NCI-H2196 treated with DMSO at 0.1 percent for 48 hours (cell line): ENCODE measurements around the gene ADAMTS5.

ENCODE experiments used
- DNase-seq: peaks from one replicate; lab custom pipeline; 2025; ENCODE audit not compliant: unreplicated experiment; lab: John Stamatoyannopoulos, UW

ADAMTS5 gene

DNA sequence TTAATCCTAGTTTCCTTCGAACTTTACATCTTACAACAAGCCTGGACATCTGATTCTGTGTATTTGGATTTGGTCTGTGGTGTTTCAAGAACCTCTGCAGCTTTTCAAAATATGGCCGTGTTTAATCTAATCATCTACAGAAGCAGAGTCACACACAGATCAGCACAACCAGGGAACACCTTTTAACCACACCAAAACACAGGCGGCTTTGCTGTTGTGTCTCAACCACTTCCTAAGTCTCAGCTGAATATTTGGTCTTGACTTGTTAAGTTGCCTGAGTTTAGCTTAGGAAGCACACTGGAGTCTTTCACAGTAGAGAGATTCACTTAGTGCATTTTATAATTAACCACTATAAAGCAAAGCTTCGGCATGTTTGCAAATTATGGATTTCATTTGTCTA is 17.1 kb downstream of the ADAMTS5 start:
- no peak for DNase-seq

DNA sequence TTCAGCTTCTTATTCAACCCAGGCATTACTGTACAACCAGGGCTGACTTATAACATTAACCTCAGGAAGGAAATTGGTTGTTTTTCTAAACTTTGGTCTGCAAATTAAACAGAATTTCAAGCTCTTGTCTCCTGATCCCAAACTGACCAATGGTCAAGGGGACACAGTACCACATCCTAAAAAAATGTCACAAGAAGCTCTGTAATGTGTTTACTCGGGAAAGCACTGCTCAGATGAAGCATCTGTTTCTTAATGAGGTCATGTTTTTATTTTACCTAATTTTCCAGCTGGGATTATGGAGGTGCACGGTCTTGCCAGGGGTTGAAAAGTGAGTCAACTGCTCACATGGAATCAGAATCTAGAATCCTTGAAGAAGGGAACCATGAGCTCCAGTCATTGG is 18.7 kb downstream of the ADAMTS5 start:
- no peak for DNase-seq

DNA sequence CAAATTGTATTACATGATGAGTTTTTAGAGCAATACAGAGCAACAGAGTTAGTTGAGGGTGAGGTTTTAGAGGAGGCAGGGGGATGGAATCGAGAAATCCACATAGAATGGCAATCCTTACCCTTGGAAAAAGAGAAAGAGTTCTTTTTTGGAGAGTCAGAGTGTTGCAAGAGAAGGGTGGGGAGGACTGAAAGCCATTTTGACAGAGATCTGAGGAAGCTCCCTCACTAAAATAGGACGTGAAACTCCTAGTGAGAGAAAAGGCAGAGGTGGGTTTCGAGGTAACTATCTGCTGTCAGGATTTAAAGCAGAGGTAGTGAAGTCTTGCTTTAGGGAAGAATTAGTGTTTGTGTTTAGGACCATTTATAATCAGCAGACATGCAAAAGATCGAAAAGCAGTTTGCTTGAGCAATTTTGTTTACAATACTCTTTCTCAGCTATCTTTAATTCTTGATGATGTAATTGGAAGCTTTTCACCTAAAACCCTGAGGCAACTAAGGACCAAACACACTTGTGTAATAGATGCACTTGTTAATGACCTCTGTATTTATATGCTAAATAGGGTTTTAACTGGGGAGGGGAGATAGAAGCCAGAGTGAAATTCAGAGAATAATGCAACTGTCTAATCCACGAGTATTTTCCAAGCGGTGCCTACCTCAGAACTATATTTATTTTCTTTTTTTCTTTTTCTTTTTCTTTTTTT is 20.0 kb downstream of the ADAMTS5 start:
- no peak for DNase-seq

DNA sequence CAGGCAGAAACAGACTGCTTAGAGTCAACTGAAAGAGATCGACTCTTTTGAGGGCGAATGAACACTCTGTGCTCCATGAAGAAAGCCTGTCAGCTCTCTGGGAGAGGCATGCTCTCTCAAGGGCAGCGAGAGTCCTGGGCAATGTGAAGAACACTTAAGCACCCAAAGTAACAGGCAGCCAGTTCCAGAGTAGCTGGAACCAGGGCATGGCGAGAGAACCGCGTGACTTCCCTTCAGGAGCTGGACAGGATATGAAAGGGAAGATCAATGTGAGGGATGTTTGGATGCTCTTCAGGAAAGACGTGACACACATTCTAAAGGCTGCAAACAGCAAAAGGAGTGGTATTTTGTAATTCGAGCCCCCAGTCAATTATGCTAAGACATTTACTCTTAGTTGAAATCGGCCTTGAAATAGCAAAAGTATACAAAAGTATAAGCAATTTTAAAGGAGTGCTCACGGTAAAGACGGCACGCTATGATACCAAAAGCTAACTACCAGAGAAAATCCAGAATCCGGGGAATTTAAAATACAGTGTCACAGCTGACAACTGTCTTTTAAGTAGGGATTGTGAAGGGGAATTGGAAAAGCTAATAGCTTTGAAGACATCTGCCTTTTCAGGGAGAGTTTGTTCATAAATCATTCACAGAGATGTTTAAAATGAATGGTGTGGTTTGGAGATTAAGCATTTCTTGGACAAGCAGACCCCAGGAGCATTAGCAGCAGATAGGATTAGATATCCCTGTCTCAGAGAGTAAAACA is 20.8 kb downstream of the ADAMTS5 start:
- DNase-seq = no peak

DNA sequence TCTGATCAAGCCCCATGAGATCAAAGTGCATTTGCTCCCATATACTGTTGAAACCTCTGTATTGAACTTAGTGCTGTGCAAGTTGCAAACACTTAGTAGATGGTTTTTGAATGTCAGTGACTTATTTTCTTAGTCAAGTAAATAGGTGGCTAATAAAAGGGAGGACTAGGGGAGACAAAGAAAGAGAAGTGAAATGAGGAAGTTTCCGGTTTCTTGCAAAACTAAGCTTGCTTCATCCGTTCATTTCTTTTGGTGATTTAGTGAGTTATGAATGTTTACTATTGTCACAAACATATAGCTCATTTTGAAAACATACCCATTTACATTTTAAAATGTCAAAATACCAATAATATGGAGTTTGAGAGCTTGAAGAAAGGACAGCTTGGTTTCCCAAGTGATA is 23.0 kb downstream of the ADAMTS5 start:
- DNase-seq = no peak

DNA sequence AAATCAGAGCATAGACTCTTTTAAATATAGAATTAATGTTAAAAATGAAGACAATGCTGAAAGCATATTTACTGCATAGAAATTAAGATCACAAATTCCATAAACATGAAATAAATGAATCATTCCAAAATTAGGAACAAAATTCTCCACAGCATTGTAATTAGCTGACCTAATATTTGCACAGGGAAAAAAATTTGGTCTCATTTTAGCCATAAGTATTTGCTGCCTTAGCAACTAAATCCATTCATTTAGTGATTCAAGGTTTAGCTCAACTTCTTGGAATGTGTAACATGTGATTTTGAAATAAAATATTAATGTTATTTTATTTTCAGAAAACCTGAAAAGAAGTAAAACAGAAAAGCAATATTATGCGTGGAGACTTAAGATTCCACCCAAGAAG is 25.5 kb downstream of the ADAMTS5 start:
- no peak for DNase-seq

DNA sequence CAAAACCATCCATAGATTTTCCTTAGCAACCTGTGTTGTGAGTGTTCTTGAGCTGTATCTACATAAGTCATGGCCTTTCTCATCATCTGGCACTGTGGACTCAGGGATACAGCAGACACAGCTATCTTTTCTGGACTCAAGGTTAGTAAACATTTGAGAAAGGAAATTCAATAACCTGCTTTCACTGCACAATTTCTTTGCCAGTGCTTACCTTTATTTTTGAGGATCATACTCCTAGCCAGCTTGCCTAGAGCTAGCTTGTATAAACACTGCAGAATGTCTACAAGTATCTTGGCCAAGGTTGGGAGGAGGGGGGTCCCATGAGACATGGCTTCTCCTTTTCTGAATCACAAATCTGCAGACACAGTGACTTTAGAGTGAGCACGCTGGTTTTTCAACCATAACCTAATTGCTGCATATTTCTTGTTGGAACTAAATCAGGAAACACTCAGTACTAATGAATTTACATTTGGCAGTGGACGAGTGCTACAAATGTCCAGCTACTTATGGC is 27.2 kb downstream of the ADAMTS5 start:
- DNase-seq = no peak

DNA sequence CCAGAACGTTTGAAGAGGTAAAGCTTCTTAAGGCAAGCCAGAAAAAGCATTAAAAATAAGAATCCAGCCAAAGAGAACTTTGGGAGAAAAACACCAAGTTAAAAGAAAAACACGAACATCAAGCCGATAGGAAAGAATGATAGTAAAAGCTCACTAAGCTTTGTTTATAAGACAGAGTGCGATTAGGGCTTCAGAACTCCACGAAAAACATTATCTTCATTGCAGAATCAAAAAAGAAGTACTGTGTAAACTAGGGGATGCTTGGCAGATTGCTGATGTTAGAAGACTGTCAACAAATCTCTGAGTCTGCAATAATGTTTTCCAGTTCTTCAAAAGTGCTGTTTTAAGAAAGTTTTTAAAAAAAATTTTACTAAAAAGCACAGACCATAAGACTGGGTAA is 30.2 kb downstream of the ADAMTS5 start:
- DNase-seq = no peak

DNA sequence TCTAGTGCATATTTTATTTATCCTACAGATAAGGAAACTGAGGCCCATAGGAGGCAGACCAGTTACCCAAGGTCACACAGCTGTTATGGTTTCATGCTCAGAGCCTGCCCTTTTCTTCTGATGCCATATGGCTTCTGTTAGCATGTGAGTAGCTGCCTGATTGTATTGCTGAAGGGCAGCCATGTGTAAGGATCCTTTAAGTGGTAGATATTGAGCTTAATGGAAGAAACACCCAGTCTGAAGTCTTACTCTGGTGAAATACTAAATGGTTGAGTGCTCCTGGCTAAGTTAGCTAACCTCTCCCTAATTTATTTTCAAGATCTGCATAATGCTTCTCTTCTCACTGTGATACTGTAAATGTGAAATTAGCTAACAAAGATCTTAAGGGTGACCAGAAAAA is 30.9 kb downstream of the ADAMTS5 start:
- DNase-seq = no peak

DNA sequence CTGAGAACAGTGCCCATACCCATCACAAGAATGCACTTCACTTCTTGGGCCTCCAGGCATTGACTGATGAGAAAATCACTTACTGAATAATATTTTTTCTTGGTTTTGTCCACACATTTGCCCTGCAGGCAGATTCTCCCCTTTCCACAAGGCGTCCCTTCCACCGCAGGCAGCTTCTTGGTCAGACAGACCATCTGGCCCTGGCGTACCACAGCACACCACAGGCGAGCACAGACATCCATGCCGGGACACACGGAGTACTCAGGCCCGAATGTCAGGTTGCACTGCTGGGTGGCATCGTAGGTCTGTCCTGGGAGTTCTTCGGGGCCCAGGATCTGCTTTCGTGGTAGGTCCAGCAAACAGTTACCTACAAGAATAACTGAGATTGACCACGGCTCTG is 32.5 kb downstream of the ADAMTS5 start:
- DNase-seq = no peak

DNA sequence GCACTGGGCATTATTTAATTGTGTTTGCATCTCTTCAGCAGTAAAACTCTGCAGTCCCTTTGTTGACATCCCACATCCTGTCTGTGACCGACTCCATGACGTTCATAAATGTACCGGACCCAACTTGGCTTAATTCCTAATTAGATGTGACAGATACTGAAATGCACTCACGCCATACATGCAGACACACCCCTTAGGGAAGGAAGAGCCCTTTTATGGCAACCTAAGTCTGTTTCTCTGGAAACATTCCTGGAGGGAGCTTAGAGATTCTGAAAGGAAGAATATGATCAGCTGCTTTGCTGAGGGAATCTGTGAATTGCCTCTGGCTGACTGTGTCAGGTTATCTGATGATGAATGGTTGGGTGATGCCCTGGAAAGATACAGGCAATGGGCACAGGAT is 33.4 kb downstream of the ADAMTS5 start:
- DNase-seq = no peak

DNA sequence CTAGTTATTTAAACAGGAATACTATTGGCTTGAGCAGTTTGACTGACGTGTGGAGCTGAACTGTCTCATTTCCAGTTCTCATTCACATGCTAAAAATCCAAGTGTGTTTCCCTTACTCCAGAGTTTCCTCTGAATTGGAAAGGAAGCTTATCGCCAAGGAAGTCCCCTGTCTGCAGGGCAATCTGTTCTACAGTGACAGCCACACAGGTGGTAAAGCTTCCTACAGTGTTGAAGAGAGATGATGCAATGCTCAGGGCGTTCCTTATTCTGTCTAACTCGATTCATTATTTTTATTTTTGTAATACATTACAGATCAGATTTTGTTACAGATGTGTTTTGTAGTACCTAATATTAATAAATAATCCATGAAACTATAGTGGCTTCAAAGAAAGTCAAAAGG is 41.3 kb downstream of the ADAMTS5 start:
- DNase-seq = no peak

DNA sequence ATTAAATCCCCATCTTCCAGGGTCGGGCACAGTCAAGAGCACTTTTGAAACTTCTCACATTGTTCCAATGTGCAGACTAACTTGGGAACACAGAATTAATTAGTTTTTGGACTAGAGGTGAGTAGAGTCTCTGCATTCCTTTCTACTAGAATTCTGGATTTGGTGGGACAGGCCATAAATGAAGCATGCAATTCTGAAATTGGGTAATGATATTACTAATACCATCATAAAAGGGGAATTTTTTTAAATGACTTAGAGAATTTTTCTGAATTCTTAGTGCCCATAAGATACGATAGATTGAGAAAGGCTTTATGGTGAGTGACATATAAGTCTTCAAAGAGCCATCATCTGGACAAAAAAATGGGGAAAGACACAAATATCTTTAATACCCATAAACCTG is 41.8 kb downstream of the ADAMTS5 start:
- DNase-seq = no peak

DNA sequence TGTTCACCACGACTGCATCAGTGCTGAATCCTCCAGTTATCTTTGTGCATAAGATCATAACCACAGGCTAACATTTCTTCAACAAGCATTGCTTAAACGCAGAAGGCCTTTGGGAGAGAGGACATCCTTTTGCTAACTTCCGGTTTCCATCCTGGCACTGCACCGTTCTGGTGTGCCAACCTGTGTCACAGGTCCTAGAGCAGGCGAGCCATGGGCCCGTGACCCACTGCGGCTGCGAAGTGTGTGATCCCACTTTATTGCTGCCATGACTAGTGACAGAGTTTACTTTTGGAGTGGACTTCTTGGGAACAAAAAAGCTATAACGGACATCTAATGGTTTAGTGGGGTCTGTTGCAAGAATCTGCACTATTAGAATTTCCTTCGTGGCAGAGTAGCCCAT is 42.9 kb downstream of the ADAMTS5 start:
- DNase-seq = no peak

DNA sequence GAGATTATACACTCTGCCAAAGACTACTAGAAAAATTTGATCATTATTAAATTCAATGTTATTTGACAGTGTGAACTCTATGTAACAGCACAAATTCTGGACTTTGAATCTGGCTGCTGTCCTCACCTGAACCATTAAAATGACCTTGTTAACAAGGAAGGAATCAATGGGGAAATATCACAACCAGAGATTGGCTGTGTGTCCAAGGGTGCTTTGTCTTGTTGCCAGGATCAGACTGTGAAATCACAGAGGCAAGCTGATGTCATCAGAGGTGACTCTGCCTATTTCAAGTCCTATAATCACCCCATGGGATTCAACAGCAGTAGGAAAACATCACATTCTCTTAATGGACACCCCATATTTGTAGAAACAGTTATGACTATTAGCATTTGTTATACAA is 46.8 kb downstream of the ADAMTS5 start:
- DNase-seq = no peak

DNA sequence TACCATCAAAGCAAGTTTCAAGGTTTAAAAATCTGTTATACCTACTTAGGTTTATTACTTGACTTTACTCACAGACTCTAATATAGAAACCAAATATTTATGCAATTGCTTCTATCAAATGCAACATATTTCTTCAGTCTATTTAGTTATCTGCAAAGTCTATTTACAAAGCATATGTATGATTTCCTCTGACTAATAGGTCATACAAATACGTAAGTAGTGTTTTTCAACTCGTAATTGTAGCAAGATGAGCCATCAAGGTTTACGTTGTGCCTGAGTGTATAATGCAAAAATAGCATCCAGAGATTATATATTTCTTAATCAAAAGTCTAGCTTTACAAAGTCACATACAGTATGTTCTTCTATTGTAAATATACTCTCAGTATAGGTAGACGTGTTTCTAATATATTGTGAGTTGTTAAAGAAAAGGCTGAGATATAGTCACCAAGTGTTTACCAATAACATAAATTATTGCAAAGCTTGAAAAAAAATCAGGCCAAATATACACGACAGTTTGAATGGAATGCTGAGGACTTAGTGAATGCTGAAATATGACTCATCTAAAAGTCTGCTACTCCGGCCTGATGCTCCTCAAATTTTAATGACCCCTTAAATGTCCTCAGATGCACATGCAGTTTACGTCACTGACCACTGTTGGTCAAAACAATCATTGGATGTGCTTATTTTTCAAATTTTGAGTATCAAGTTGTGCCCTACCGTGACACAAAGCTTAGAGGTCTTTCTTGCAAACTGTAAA is 48.4 kb downstream of the ADAMTS5 start:
- DNase-seq = no peak

DNA sequence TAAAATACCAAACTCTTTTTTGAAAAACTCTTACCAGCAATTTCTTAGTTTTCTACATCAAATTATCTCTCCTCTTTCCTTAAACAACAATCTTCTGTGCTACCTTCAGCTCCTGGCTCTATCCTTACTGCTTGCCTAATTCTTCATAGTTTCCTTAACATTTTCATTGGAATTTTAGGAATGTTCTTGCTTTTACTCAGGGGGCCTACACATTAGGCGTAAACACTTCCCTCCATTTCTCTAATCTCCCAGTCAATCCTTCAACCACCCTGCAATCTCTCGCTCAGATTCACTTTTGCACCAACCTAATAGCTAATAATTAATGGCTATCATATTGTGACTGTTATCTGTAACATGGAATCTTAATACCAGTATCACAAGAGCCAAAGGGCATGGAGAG is 50.1 kb downstream of the ADAMTS5 start:
- no peak for DNase-seq

DNA sequence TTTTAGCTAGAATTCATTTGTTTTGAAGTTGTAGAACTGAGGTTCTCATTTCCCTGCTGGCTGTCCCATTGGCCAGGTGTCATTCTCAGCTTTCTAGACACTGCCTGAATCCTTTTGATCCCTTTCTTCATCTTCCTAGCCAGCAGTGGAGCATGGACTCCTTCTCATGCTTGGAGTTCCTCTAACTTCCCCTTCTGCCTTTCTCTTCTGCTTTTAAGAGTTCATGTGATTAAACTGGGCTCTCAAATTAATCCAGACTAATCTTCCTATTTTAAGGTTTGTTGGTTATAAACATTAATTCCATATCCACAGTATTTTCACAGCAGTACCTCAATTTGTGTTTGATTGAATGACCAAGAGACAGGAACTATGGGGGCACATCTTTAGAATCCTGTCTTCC is 52.3 kb downstream of the ADAMTS5 start:
- DNase-seq = no peak

DNA sequence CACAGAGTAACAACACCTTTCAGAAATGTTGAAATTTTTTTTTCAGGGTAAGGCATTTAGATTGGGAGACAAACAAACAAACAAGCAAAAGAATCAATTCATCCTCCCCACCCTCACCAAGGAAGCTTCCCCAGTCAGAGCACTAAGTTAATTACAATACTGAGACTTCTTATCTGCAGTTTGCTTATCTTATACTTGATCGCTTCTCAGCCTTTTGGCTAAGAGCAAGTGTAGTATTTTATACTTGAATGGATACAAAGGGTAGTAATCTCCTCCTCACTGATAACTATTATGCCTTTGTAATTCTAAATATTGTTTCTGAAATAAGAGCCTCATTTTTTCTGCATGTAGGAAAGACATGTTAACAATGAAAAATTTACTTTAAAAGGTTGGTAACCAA is 54.4 kb downstream of the ADAMTS5 start:
- DNase-seq = no peak

DNA sequence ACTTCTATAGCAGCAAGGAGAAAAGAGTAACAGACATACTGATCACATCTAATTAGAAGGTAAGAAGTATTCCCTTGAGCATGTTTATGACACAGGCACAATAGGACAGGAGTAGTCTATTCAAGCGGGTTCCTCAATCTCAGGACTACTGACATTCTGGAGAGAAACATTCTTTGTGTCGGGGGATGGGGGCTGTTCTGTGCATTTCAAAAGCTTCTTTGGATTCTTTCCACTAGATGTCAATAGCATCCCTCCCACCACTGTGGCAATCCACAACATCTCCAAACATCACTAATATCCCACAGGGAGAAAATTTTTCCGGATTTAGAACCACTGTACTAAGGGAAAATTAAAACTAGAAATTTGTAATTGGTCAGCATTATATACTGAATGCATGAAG is 56.9 kb downstream of the ADAMTS5 start:
- no peak for DNase-seq

DNA sequence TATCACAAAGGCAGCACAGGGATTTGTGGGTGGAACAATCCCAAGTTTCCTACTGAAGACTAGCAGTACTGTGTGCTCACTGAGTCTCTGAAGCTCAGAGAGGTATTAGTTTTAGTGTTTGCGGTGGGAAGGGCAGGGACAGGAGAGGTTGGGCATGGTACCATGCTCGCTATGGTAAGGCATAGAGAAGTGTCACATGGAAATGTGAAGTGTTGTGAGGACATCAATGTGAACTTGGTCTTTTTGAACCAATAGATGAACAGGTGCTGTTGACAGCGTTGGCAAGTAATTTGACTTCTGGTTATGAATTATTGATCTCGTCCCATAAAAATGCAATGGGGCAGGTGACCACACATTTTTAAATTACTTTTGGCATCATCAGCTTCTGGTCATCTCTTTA is 65.9 kb downstream of the ADAMTS5 start:
- DNase-seq = no peak

DNA sequence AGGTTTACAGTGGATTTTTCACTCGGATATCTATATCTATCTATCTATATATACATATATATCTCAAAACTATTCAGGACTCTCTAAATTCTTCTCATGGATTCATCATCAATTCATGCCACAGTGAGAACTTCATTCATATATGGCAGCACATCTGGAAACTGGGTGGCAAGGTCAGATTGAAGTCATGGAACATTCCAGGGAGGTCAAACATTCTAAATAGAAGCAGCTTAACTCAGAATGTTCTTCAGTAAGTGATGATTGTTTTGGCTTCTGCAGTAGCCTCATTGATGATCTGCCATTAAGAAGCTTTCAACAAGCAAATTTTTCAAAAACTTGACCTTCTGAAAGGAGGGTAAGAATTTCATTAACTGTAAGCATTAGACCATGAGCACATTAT is 74.7 kb downstream of the ADAMTS5 start:
- DNase-seq = no peak
